Suppressor macrophage treated with lipopolysaccharide for 4 hours (primary cell): ENCODE data around the gene KCNK13.
"Not testable (repeated sequence)": the region's sequence is repeated elsewhere in the genome, so short reads cannot be mapped to it uniquely, and the experiment has no call there.

ENCODE experiments used
- DNase-seq: peaks from one replicate; pipeline ENCODE4 v3.0.0-alpha.2; 2020

Gene KCNK13

DNA sequence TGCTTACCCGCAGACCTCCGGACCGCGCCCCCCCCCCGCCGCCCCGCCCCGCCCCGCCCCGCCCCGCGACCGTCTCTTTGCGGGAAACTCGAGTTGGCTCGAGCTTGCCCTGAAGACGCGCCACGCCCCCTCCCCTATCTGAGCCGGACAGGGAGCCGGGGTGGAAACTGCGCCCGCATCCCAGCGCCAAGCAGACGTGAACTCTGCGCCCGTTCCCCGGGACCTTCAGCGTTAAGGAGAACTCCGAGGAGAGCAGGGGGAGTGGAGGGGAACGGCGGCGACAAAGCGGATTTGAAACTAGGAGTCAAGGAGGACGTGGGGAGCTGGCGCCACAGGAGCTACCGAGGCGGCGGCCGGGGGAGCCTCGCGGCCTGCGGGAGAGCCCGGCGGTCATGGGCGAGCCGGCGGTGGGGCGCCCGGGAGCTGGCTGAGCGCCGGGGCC is at the start of gene KCNK13:
Gene KCNK13 (plus strand): TSS at position 310 of the 442 bp plus-strand sequence. CDS start 212 bp downstream, outside the sequence.
- DNase-seq: peak; percentile 78

DNA sequence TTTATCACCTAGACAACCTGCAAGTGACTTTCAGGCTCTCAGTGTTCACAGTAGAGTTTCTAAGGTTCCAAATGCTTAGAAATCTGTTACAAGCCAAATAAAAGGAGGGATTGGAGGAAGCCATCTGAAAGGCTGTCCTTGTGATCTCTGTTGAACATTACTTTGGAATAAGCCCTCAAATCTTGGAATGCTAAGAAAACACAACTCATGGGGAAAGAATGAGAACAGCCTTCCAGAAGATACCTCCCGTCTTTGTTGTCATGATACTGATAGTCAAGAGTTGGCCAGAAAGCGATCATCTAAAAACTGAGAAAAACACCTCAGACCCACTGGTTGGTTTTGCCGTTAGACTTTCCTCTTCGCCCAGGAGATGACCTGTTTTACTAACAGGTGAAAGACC is 44.4 kb upstream of the KCNK13 start:
- no peak for DNase-seq

DNA sequence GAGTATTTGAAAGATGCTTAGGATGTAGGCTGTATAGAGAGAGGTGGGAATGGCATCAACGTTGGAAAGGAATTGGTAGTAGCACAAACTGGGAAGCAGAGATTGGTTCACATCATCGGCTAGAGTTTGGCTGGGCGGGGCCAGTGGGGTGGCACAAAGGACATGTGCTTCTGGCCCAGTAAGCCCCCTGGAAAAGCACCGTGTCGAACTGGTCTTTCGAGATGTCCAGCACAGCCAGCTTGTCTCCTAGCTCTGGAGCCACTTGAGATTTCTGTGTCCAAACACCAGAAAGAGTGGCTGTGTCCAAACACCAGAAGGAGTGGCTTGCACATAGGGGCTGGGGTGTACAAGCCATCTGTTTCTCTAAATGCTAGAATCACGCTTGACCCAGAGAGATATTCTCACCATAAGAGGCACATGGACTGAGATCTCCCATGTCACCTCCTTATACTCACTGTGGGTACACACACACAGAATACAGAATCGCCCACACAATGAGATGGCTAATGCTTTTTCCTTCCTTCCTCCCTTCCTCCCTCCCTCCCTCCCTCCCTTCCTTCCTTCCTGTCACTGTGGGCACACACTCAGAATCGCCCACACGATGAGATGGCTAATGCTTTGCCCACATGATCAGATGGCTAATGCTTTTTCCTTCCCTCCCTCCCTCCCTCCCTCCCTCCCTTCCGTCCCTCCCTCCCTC is 41.8 kb upstream of the KCNK13 start:
- no peak for DNase-seq

DNA sequence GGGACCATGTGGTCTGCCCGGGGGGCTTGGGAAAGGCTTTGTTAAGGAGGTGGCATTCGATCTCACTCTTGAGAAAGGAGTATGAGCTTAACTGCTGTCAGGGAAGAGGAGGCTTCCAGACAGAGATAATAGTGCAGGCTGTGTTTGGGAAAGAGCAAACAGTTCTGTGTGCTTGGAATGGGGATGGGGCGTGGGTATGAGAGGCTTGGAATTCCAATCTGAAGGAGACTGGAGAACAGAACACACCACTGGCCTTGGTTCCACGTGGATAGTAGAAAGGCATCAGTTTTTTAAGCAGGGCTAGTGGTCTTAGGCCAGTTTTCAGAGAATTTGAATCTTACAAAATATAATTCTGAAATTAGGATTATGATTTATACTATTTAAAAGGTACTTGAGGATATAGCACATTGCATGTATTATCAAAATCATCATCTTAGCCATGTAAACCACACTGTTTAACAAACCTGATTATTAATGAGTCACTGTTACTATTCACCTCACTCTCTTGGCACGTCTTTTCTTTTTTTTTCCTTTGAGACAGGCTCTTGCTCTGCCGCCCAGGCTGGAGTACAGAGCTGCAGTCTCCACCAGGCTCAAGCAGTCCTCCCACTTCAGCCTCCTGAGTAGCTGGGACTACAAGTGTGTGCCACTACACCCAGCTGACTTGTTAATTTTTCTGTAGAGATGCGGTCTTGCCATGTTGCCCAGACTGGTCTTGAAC is 38.5 kb upstream of the KCNK13 start:
- no peak for DNase-seq

DNA sequence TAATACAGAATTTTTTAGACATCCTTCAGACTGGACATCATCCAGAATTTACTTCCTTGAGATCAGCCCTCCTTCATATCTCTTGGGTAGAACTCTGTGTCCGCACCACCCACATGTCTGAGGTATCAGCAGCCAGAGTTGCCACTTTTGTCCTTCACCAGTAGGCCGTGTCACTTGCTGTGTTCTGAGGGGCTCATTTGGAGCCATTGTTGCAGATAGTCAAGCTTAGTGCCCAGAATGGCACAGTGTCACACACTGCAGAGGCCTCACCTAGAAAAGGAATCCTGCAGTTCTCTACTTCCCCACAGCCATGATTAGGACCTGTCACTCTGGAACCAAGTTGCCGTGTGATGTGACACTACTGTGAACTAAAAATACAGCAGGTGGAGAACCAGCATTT is 36.9 kb upstream of the KCNK13 start:
- DNase-seq: no peak

DNA sequence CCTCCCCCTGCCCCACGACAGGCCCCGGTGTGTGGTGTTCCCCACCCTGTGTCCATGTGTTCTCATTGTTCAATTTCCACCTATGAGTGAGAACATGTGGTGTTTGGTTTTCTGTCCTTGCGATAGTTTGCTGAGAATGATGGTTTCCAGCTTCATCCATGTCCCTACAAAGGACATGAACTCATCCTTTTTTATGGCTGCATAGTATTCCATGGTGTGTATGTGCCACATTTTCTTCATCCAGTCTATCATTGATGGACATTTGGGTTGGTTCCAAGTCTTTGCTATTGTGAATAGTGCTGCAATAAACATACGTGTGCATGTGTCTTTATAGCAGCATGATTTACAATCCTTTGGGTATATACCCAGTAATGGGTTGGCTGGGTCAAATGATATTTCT is 35.2 kb upstream of the KCNK13 start:
- DNase-seq: not testable (repeated sequence)

DNA sequence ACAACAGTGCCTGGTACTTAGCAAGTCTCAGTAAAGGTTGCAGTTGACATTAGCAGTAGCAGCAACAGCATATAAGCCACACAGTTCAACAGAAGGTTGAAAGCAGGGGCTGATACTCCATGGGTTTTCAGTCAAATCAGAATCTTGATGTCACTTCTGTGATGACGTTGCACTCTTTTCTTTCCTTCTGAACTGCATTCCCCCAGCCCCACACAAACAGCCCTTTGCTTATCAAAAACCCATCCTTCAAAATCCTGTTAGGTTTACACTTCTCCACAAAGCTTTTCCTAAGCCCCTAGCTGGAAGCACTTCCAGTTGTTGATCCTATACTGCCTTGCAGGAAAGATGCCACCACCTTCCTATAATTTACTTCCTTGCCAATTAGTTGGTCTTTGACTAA is 34.0 kb upstream of the KCNK13 start:
- no peak for DNase-seq

DNA sequence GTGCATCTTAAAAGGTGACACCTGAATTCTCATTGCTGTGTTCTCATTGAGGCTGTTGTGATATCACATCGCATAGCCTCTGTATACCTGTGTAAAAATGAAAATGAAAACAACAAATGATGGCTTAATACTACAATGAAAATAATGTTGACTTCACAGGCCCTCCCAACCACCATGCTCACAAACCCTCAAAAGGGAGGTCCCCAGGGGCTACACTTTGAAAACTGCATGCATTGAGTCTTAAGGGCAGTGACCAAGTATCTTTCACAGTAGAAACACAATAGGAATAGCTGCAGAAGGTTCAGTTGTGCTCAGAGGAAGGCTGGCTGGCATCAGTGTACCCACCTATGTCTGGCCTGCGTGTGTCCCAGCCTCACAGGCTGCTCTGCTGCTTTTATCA is 27.6 kb upstream of the KCNK13 start:
- no peak for DNase-seq

DNA sequence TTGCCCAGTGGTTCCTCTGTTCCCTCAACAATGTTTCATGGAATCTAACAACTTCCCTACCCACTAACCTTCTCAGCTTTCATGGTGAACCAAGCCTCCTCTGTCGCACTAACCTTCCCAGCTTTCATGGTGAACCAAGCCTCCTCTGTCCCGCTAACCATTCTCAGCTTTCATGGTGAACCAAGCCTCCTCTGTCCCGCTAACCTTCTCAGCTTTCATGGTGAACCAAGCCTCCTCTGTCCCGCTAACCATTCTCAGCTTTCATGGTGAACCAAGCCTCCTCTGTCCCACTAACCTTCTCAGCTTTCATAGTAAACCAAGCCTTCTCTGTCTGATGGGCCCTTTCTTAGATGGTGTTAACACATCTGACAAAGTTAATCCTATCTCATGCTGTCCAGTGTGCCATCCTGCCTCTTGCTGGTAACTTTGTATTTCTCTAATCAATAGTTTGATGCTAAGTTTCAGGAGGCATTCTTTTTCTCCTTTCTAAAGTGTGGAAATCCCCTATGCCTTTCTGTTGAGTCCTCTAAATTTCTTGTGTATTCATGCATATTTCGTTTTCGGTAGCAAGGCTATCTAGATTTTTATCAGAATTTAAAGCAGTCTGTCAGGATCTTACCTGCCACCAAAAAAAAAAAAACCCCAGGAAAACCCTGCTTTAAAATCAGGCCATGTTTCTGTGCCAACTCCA is 26.8 kb upstream of the KCNK13 start:
- DNase-seq: no peak

DNA sequence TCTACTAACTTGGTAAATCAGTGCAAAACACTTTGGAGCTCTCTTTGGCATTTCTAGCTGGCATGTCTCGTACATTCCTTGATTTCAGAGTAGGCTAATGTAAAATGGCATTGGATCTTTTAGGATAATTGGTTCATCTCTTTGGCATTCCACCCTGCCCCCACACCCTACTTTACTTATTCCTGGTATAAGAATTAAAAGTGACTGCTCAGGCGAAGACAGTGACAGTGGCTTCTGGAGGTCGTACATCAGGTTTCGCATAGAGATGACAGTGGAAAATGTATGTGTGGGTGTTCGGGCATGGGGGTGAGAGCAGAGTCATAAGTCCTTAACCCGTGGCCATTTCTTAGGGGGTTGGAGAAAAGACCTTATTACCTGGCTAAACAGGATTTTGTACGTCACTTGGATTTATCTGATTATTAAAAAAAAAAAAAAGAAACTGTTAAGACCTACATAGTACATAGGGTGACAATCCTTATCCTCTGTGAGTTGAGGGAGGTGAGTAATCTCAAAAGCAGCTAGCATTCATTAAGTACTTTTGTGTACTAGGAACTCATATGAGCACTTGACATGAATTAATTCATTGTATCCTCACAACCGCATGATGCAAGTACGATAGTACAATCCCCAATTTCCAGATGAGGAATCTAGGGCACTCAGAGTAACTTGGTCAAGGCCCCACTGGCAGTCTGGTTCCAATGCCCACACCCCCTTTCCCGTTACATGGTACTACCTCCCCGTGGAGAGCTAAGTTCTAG is 22.4 kb upstream of the KCNK13 start:
- DNase-seq: no peak

DNA sequence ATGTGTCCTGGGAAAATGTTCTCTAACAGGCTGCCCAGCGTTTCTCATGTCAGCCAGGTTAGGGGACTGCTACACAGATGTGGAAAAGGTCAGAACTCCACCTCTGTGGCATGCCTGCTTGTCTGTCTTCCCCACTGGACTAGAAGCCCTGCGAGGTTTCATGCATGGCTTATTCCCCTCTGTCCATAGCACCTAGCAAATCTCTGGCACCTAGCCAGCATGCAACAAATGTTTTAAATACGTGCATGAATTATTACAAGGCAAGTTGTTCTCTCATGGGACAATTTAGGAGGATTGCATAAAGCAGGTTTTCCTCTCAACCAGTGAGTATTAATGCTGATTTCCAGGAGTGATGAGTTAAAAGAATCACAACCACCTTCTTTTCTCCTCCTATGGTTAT is 21.4 kb upstream of the KCNK13 start:
- no peak for DNase-seq

DNA sequence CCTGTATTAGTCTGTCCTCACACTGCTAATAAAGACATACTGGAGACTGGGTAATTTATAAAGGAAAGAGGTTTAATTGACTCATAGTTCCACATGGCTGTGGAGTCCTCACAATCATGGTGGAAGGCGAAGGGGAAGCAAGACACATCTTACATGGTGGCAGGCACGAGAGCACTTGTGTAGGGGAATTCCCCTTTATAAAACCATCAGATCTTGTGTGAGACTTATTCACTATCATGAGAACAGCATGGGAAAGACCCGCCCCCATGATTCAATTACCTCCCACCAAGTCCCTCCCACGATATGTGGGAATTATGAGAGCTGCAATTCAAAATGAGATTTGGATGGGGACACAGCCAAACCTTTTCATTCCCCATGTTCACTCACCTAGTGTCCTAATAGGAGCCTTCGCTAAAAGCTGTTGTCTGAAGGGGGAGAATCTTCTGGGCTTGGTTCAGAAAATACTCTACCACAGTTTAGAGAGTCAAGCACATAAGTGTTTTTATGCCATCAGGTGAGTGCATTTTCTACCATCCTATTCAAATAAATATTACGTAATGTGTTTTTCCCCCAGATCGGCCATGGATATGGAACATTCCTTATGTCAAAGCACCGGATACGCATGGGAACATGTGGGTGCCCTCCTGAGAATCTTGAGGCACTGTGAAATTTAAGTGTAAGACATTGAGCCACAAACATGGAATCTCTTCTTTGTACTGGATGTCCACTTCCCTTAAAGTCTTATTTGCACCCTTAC is 19.1 kb upstream of the KCNK13 start:
- DNase-seq: peak; percentile 50

DNA sequence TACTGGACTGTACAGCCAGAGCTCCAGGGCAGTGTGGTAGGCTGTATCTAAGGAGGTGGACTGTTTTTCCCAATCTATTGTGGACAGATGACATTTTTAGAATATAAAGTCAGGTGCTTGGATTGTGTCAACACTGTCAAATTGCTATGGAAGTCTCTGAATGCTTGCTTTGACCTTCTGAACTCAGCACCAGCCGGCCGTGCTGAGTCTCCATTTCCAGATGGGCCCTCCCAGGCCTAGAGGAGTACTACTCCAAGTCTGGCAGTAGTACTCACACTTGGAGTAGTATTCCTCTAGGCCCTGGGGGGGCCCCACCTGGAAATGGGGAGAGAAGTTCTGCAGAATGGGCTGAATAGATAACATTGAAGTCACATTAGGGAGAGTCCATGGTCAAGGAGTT is 16.2 kb upstream of the KCNK13 start:
- no peak for DNase-seq

DNA sequence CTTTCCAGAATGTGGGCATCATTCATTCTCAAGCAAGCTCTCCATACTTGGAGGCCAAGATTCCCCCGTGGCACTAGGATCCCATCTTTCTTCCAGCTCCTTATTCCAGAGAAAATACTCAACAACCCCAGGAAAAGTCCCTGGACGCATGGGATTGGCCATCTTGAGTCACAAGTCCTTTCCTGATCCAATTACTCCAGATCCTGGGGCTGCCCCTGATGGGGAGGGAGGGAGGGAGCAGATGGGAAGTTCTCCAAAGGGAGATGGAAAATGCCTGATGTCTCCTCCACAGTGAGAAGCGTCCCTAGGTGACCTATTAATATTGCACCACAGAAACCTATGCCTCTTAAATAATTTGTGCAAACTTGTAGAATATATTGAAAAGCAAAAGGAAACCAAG is 12.4 kb upstream of the KCNK13 start:
- DNase-seq: no peak

DNA sequence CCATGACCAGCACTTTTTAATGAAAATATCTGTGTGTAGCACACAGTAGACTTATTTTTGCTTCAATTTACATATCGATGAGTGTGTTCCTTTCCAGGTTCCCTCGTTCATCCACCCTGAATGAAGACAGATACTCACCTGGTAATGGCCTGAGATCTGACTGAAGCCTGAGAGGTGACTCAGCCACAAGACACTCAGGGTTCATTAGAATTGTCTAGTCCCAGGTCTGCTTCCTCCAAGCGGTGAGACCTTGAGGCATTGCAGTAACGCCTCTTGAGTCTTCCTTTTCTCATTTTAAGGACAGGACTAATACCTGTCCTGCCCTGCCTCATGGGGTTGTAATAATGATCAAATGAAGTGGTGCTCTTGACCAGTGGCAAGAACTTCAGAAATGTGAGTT is 11.5 kb upstream of the KCNK13 start:
- DNase-seq: no peak

DNA sequence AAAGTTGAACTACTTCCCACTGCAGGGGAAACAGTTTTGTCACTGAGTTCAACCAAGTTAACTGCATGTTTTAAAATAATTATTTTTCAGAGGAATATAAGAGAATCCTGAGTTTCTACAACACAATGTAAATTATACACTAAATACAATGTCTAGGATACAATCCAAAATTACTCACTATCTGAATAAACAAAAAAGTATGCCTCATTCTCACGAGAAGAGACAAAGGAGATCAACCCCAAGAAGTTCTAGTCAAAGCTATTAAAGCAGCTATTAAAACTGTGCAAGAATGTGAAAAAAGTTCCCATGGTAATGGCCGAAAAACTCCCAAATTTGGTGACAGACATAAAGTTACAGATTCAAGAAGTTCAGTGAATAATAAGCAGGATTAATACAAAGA is 8.8 kb upstream of the KCNK13 start:
- DNase-seq: no peak

DNA sequence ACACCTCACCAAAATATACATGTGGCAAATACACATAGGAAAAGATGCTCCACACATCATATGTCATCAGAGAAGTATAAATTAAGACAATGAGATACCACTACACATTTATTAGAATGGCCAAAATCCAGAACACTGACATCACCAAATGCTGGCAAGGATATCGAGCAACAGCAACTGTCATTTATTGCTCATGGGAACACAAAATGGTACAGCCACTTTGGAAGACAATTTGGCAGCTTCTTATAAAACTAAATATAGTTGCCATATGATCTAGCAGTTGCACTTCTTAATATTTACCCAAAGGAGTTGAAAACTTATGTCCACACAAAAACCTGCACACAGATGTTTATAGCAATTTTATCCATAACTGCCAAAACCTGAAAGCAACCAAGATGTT is 7.0 kb upstream of the KCNK13 start:
- no peak for DNase-seq

DNA sequence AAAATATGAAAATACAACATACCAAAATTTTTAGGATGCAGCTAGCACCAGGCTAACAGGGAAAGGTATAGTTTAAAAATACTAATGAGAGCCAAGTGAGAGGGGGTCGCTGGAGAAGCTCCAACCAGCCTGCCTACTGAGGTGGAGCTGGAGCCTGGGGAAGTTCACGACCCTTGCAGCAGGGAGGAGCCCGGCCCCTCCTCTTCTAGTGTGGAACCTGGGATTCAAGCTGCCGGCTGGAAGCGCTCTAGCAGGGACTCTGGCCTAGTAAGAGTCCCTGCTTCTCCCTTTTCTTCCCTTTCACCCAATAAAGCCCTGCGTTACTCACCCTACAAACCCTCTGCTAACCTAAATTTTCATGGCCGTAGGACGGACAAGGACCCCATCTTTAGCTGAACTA is 5.0 kb upstream of the KCNK13 start:
- DNase-seq: no peak

DNA sequence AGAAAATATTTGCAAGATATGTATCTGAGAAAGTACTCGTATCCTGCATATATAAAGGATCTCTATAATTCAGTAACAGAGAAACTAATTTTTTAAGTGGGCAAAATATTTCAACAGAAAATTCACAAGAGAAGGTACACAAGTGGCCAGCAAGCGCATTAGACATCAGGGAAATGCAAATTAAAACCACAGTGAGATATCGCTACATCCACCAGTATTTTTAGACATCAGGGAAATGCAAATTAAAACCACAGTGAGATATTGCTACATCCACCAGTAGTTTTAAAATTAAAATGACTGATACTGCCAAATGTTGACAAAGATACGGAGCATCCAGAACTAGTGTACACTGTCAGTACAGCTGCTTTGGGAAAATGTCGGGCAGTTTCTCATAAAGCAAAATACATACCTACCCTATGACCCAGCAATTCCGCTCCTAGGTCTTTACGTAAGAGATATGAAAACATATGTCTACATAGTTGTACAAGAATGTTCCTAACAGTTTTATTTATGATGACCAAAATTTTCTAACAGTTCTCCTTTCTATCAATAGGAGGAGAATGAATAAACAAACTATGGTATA is 2.8 kb upstream of the KCNK13 start:
- DNase-seq: peak; percentile 29

DNA sequence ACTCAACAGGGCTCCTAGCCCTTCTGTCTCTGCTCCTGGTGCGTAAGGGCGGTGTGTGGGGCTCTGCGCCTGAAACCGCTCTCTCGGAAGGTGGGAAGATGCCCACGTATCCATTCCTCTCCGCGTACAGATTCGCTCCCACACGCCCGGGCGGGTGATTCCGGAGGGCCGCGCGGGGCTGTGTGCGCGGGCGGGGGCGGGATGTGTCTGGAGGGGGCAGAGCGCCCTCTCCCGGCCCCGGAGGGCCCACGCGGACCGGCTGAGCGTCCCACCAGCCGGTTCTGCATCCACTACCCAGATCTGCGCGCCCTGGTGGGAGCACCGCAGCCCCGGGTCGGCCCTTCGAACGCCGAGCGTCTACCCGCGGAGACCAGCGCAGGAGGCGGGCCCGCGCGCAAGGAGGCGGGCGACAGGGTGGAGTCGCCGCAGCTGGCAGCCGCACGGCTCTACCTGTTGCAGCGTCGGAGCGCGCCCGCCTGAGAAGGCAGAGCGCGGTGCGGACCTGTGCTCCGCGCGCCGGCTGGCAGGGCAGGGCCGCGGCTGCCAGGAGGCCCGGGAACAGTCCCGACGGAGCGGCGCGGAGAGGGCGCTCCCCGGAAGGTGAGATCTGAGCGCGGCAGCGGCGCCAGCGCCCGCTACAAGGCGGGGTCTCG is 1.4 kb upstream of the KCNK13 start:
- DNase-seq: peak; percentile 82

DNA sequence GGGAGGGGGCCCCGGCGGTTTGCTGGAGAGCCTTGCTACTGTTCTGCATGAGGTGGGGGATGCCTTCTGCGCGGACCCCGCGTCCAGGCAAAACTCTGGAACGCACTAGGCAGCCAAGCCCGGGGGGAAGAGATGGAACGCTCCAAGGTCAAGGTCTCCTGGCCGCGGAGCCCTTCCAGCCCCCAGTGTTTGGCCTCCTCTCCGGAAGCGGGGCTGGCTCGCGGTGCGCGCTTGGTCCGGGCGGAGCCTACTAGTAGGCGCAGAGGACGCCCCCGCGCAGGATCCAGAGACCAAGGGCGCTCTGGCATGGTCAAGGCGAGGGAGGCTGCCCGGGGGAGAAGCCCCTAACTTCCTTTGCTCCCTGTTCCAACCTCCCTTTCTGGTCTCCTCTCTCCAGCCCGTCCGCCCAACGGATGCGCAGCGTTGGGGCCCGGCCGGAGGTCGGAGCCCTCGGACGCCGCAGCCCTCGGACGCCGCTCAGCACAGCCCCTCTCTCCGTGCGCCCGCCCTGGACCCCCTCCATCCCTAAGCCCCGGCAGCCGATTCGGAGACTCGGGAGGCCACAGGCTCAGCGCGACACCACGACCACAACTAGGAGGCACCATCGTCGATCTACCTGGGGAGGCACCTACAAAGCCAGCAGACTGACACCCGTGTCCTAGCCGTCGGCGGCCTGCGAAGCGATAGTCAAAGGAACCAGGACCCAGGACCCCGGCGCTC is 669 bp upstream of the KCNK13 start:
- DNase-seq: peak; percentile 33
